Cardiac septum (tissue), 1 donor: ENCODE data around the gene PRKAR1B. TPM values are rescaled to one million over a fixed set of nuclear protein-coding genes. Genes with fewer than 3 reads are reported as not detected.

ENCODE experiments used
- DNase-seq: peaks from one replicate; pipeline ENCODE4 v3.0.0-alpha.2; 2020; ENCODE audit warnings: low spot score
- intact Hi-C: fragments of 100-400 bp; cut with DNase I; formaldehyde crosslinking; loops from one replicate; pipeline ENCODE4 v1.14.0; 2022
- total RNA-seq: library from RNA; stranded (reverse); fragmentation: NEBNext Ultra II Directional; extraction: Animal tissue kit (Norgen Biotek cat#: 25700); gene quantifications from one replicate; pipeline ENCODE4 v1.2.1, GENCODE V29; 2021
- donor health status: DM: no; HTN: no; CAD: no.

Gene PRKAR1B
- total RNA-seq, 1 donor from 2014 or later: 13.5 TPM

DNA sequence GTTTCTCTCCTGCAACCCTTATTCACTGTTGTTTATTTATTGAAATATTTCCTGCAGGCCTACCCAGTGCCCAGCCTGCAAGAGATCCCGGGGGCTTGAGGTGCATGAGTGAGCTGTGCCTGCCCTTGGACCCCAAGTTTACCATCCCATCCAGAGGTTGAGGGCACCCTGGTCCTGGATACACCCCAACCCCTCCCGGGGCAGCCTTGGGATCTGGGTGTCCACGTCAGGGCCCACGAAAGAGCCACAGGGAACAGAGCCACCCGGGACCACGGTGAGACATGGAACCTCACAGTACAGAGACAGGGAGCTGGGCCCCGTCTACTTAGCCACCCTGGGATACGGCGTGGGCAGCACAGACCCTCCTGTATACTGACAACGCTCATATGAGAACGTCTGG is 178.7 kb downstream of the PRKAR1B start:
- DNase-seq: no peak
- intact Hi-C loops: no loop called here

DNA sequence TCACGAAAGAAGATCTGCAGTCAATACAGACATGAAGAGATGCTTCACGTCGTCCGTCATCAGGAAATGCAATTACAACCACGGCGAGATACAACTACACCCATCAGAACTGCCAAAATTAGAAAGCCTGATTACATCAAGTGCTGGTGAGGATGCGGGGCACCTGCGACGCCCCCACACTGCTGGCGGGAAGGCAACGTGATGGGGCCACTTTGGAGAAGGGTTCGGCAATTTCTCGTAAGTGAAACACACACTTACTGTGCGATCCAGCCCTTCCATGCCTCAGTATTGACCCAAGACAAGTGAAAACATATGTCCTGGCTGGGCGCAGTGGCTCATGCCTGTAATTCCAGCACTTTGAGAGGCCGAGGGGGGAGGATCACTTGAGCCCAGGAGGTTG is 181.6 kb downstream of the PRKAR1B start:
- intact Hi-C loops: no loop called here
- no peak for DNase-seq

DNA sequence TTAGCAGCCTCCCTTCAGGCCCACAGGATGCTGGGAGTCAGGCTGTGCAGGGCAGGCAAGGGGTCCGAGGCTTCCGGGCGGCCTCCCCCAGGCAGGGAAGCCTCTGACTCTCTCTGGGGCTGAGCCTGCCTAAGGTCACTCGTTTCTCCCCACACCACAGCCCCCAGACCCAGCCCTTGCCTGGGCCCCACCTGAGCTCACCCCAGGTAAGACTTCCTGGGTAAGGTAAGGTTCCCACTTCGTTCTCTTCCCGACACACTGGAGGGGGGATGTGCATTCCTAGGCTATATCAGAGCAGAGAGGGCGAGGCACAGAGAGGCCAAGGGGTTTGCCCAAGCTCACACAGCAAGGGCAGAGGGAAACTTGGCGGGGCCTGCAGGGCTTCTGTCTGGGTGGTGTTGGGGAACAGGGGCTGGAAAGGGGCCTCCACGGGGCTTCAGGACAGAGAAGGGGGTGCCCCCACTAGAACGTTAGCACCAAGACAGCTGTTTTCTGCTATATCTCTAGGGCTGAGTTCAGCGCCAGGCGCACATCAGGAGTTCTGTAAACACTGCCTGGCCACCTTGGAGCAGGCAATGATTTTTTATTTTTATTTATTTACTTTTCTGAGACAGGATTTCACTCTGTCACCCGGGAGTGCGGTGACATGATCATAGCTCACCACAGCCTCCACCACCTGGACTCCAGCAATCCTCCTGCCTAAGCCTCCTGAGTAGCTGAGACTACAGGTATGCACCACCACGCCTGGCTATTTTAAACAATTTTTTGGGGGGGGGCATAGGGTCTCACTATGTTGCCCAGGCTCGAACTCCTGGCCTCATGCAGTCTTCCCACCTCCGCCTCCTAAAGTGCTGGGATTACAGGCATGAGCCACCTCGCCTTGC is 182.5 kb downstream of the PRKAR1B start:
- intact Hi-C loops: no loop called here
- no peak for DNase-seq

DNA sequence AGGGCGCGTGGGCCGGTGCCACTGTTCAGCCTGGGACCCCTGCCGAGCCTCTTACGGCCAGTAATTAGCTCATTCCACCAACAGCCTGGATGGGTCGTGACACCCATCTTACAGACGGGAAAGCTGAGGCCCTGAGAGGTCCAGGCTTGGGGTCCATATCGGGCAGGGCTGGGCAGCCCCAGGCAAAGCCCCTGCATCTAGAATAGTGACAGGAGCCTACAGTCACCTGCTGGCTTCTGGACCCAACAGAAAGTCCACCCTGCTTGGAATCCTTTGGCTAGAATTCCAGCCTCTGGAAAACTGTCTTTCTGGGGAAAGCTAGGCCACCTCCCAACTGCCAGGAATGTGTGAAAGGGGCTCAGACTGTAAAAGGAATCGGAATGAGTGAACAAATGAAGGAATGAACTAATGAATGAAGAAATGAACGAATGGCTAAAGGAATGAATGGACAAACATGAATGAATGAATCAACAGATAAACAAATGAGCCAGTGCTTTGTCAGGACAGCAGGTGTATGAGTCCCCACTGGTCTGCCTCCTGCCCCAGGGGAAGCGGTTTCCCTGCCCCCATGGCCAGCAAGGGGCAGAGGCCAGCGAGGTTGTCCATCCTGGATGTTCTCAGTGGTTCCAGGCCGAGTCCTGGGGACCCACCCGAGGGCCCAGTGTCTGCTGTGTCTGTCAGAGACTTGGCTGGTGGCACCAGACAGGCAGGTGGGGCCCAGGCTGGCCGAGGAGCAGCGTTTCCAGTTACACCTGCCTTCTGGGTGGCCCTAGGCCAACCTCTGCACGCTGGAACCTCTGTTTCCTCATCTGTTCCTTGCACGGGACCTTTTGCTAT is 183.4 kb downstream of the PRKAR1B start:
- DNase-seq: no peak
- intact Hi-C loops: no loop called here

DNA sequence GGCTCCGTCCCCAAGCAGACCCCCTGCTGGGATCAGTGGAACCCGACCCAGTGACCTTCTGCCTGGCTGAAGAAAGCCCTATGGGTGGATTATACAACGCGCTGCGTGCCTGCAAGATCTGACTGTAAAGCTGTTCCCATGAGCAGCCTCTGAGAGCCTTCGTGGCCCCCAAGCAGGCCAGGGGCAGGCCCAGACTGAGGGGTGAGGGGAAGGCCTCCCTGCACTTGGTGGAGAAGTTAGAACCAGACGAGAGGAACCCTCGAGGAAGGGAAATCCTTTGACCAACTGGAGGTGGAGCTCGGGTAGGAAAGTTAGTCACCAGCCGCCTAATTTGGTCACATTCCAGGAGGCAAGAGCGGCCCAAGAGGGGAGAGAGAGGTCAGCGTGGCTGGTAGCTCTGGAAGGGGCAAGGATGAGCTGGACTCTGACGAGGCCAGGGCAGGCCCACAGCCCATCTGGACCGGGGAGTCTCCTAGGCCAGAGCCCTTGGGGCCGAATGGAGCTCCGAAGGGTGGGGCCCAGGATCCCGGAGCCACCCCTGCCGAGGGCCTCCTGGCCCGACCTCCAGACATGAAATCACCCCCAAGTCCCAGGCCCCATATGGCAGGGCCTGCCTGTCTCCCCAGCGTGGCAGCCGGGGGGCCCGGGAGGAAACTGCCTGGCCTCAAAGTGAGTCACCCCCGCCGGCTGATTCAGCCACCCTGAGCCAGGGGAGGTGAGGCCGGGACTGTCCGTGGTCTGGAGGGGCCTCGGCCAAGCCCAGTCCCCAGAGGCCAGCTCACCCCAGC is 184.2 kb downstream of the PRKAR1B start:
- no peak for DNase-seq
- intact Hi-C loops: no loop called here

DNA sequence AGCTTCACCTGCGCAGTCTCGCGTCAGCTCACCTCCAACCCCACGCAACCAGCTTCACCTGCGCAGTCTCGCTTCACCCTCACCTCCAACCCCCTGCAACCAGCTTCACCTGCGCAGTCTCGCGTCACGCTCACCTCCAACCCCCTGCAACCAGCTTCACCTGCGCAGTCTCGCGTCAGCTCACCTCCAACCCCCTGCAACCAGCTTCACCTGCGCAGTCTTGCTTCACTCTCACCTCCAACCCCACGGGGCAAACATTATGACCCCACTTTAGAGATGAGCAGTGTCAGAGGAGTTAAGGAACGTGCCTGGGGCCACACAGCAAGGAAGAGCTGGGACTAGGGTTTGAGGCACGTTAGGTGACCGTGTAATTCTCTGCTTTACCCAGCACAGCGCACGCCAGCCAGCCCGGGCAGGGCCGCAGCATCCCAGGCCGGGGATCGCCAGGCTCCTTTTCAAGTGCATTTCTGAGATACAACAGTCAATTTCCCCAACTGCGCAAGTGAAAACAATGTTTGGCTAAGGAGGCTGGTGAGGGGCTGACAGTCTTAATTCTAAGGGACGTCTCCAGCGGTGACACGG is 184.9 kb downstream of the PRKAR1B start:
- intact Hi-C loops: no loop called here
- no peak for DNase-seq

DNA sequence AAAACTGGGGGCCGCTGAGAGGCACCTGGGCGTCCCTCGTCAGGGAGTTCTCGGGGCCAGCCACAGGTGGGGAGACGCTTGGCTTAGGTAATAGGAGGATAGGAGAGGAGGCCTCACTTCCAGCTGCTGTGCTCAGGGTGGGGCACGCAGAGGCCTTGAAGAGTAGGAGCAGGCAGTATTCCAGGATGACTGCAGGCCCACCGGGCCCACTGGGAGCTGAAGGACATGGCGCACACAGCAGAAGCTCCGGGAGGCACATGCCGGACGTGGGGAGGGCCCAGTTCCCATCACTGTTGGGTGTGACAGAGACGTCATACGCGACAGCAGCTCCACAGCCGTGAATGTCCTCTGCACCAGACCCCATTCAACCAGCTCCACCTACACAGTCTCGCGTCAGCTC is 185.4 kb downstream of the PRKAR1B start:
- intact Hi-C loops: no loop called here
- no peak for DNase-seq

DNA sequence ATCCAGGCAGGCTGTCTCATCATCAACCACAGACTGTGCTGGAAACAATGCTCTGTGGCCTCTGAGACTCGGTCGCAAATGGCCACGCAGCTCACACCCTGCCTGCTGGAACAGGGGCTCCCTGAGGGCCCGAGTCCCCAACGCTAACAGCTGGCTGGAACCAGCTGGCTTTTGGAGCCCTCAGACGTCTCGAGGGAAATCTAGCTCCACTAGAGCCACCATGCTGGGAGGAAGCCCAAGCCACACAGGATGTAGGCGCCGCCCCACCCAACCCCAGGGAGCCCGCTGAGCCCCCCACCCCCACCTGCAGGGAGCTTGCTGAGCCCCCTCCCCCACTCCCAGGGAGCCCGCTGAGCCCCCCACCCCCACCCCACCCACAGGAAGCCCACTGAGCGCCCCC is 186.1 kb downstream of the PRKAR1B start:
- DNase-seq: no peak
- intact Hi-C loops: no loop called here

DNA sequence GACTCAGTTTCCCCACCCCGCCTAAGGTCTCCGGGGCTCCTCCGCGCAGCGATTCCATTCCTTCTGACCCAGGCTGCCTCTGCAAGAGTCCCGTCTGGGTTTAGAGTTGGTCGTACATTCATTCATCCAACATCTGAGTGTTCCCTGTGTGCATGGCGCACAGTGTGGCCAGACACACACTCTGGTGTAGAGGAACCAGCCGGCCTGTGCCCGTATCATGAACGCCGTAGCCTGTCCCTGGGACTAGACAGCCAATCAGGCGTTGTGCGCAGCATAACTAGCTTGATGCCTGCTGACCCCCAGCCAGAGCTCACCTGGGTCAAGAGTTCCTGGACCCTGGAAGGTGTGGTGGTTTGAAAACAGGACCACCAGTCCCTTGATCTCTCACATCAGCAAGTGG is 186.5 kb downstream of the PRKAR1B start:
- intact Hi-C loops: no loop called here

DNA sequence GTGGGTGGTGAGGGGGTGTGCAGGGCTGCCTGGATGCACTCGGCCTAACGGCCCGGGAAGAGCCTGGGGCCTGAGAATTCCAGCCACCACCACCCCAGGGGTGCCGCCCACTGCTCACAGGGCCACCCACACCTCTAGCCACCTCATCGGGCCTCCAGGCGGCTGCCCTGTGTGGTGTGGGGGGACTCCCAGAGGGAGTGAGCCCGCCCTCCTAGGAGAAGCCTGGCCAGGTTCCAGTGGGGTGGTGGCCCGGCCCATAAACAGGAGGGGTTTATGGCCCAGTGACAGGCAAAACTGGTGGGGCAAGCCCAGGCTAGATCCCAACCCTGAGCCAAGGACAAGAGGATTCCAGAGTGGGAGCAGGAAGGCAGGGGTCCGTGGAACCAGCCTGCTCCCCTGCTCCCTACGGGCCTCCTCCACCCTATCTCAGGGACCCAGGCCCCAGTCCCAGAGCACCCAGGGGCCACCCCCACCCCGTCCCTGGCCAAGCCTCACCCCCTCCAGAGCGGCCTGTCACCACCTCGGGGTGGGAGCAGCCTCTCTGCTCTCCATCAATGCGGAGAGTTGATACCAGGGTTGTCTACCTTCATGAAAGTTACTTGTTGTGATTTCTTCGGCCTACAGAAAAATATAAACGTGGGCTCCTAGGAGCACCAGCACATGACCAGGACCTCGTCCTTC is 187.2 kb downstream of the PRKAR1B start:
- DNase-seq: no peak
- intact Hi-C loops: no loop called here

More for the DNA sequence above, 186.5 kb downstream of the PRKAR1B start:
- DNase-seq: no peak

DNA sequence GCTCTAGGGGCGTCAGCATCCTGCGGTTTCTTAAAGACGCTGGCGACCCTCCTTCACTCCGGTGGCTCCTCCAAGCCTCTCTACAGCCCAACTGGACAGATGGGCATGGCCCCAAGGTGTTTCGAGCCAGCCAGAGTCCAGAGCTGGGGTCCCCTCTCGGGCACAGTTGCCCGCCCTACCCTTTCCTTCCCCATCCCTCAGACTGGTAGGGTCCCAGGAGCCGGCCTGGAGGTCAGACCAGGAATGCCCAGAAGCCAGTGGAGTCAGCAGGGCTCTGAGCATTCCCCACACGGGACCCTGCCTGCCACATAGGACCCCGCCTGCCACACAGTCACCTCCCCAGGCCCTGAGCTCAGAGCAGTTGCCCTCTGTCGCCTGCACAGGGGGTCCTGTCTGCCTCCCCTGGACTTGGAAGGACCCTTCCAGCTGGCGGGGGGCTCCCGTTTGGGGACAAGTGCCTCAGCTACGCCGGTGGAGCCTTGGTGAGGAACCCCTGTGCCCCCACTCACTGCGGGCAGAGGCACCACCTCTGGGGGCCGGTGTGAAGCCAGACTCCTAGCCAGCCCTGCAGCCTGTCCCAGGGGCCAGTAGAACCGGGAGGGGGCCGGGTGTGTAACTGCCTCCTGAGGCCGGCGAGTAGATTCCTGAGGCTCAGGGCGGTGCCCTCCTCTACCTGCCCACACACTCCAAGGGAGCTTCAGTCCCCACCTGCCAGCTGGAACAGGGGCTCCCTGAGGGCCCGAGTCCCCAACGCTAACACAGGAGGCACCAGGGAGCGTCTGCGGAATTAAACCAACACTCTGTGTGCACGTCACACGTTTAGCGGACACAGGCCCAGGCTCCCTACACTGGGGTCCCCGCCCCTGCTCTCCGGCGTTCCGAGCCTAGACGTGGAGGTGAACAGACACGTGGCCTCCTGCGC is 188.1 kb downstream of the PRKAR1B start:
- DNase-seq: no peak
- intact Hi-C loops: no loop called here

DNA sequence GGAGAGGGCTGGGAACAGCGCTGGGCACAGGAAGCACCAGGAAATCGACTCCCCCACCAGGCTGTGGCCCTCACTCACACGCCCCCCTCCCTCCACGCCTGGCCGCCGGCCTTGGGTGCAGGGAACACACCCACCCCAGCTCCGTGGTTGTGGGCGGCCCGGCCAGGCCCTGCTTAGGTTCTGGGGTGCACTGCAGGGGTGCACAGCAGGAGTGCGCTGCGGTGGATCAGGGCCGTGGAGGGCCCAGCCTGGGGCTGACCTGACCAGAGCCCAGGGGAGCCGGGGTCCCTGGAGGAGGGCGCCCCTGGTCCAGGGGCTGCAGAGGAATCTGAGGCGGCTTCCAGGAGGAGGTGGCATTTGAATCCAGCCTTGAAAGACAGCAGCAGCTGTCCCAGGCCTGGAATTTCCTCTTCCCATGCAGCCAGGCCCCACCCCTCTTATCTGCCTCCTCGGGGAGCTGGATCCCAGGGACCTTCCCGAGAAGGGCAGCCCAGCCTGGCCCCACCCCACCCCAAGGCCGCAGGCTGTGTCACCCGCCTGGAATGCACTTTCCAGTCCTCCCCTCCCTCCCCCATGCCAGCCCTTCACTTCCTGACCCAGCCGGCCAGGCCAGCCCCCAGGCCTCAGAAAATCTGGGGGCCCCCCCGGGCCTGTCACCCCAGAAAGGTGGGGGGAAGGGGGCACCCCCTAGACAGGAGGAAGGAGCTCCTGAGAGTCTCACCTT is 189.0 kb downstream of the PRKAR1B start:
- intact Hi-C loops: loop anchor here (2.0 kb wide), 1 partner anchor 15 kb away; no protein-coding TSS in a partner anchor
- peak; percentile 89 for DNase-seq

DNA sequence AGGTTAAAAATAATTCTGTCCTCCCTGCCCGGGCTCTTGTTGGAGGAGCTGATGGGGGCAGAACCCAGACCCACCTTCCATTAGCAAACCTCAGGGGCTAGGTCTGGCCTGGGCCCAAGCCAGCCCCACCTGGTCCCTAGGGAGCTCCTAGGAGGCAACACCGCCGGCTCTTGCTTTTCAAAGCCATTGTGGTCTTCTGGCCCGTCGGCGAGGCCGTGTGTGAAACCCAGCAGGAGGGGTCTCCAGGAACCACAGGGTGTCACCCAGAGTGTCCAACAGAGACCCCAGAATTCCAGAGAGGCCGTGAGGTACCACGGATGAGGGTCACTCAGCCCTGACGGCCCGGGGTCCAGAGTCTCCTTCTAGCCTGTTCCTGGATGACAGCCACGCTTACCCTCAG is 190.8 kb downstream of the PRKAR1B start:
- no peak for DNase-seq
- intact Hi-C loops: loop anchor here (2.0 kb wide), 1 partner anchor 13 kb away; no protein-coding TSS in a partner anchor

DNA sequence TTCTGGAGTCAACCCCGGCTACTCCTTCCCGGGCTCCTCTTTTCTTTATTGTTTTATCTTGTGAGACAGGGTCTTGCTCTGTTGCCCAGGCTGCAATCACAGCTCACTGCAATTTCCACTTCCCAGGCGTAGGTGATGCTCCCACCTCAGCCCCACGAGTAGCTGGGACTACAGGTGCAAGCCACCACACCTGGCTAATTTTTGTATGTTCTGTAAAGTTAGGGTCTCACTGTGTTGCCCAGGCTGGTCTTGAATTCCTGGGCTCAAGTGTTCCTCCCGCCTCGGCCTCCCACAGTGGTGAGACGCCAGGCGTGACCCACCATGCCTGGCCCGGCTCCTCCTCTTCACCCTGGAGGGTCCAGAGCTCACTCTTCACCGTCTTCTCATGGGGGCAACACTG is 192.1 kb downstream of the PRKAR1B start:
- no peak for DNase-seq
- intact Hi-C loops: no loop called here

DNA sequence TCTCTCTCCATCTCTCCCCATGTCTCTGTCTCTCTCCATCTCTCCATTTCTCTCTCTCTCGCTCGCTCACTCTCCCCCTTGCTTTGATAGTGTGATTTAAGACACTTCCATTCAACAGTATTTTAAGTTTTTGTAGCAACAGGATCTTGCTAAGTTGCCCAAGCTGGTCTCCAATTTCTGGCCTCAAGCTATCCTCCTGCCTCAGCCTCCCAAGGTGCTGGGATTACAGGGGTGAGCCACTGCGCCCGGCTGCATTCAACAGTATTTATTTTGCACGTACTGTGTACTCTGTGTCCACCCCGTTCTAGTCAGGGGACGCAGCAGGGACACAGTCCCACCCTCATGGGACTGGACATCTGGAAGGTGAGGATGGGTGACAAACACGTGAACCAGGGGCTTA is 193.0 kb downstream of the PRKAR1B start:
- DNase-seq: no peak
- intact Hi-C loops: no loop called here

DNA sequence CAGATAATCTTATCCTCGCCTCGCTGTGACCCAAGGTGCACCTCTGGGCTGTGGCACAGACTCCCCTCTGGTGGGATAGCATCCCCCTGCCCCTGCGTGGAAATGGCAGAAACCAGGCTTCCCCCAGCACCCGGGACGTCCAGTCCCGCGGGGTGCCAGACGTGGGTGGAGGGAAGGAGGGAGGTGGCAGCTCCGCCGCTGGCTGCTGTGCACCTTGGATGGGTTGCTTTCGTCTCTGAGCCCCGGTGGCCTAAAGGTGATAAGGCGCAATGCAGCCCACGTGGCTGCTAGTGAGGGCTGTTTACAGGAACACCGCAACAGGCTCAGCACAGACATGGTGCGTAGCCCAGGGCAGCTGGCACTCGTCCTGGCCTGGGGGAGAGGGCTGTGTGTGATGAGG is 193.8 kb downstream of the PRKAR1B start:
- intact Hi-C loops: no loop called here
- no peak for DNase-seq

DNA sequence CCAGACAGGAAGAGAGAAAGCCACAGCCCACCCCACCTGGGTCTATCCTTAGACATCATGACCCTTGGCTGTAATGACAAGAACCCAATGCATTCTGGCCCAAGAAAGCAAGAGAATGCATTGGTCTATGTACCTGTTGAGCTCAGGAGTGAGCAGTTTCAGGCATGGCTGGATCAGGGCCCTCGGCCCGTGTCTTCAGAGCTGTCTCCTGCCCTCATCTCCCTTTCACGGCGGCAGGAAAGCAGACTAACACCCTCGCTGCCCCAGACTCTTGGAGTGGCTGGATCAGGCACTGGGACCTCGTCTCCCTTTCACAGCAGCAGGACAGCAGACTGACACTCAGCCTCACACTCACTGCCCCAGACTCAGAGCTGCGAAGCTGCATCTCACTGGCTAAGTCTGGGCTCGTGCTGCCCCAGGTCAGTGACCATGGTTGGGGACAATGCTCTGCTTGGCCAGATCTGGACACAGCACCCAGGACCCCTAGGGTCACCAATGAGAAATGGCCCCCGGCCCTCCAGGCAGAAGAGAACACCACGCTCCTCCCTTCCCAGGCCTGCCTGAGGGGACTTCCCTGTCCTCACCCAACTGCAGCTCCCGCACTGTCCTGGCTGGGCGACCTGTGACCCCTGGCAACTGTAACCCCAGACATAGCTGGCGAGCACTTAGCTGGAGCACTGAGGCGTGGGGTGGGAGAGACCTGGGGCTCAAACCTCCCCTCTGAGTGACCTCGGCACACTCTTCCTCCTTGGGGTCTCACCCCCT is 194.5 kb downstream of the PRKAR1B start:
- no peak for DNase-seq
- intact Hi-C loops: no loop called here
